Adrenal gland (tissue), 12 donors: ENCODE data around the gene PKNOX2. TPM values are rescaled to one million over a fixed set of nuclear protein-coding genes. Genes with fewer than 3 reads are reported as not detected.

Experiments
- DNase-seq, 7 donors: peaks; one replicate each; pipeline ENCODE4 v3.0.0-alpha.2; 2019 to 2020
- H3K27ac ChIP-seq, 5 donors: fragments of 200-600 bp; sonication (generic) in 4 of 5; 1 replicate in 3 of 5; 2 replicates in 2 of 5; pipeline versions ENCODE4 v1.5.1 to v1.8.0; 2016 to 2020; ENCODE audit warnings: mild to moderate bottlenecking in 1 of 5
- H3K27me3 ChIP-seq: fragments of 200-600 bp; 2 replicates; pipeline ENCODE4 v1.8.0; 2021
- H3K36me3 ChIP-seq, 2 donors: fragments of 200-600 bp; replicated peaks in 1 of 2; 1 replicate in 1 of 2; 2 replicates in 1 of 2; pipeline versions ENCODE4 v1.5.1 to v1.8.0; 2018 to 2022
- H3K4me1 ChIP-seq, 2 donors: fragments of 200-600 bp; replicated peaks in 1 of 2; 1 replicate in 1 of 2; 2 replicates in 1 of 2; pipeline versions ENCODE4 v1.5.1 to v1.8.0; 2018 to 2021
- H3K4me3 ChIP-seq, 4 donors: fragments of 200-600 bp; sonication (generic) in 3 of 4; one replicate each; pipeline ENCODE4 v1.5.1; 2016 to 2018
- H3K9me3 ChIP-seq, 3 donors: fragments of 200-600 bp; sonication (generic) in 1 of 3; replicated peaks in 1 of 3; 1 replicate in 2 of 3; 2 replicates in 1 of 3; pipeline versions ENCODE4 v1.5.1 to v1.8.0; 2016 to 2021
- CTCF ChIP-seq, 6 experiments: fragments of 450-650 bp in 4 of 6; fragments of 200-600 bp in 2 of 6; sonication (generic) in 1 of 6; IDR thresholded peaks; 1 replicate in 5 of 6; 2 replicates in 1 of 6; pipeline versions ENCODE4 v1.5.1 to v1.8.0; 2016 to 2021; ENCODE audit warnings: antibody characterized with exemption in 6 of 6, mild to moderate bottlenecking in 2 of 6, moderate library complexity in 1 of 6
- POLR2A ChIP-seq, 2 donors: fragments of 450-650 bp; IDR thresholded peaks; one replicate each; pipeline ENCODE4 v1.6.1; 2017; ENCODE audit warnings: antibody characterized with exemption in 2 of 2, mild to moderate bottlenecking in 2 of 2, moderate library complexity in 1 of 2
- WGBS, 4 donors: extraction: QIAGEN DNeasy Blood & Tissue Kit in 2 of 4; methylation state at CpG; one replicate each; pipeline versions ENCODE4 v1.1.5 to v1.1.7; 2013 to 2017; 5-methylcytosine and 5-hydroxymethylcytosine counted together
- intact Hi-C, 2 donors: fragments of 100-400 bp; cut with DNase I; formaldehyde crosslinking; loops; one replicate each; pipeline versions ENCODE4 v1.14.1 to v1.15.0; 2022 to 2023
- polyA plus RNA-seq, 3 donors: library from polyadenylated mRNA; stranded (reverse); fragments of 200-250 nt in 2 of 3; fragments of 350-450 nt in 1 of 3; fragmentation: Illumina TruSeq in 1 of 3; extraction: RNeasy Lipid Tissue Mini Kit (QIAGEN cat#74804) in 1 of 3; gene quantifications; one replicate each; pipeline ENCODE4 v1.2.3, GENCODE V29; 2013 to 2014
- total RNA-seq, 9 donors: library from RNA; depleted of rRNA in 4 of 9; stranded (reverse); fragments of >200 nt in 4 of 9; fragments of 120-200 nt in 1 of 9; fragmentation: NEBNext Ultra II Directional in 1 of 9; extraction: Animal tissue kit (Norgen Biotek cat#: 25700) in 1 of 9; gene quantifications; one replicate each; pipeline versions ENCODE4 v1.1.0 to v1.2.4, GENCODE V29; 2013 to 2023
- donor health status: healthy with polysubstance abuse.
- donor health status: Bipolar disorder and iron deficiency.
- donor health status: DM: yes; HTN: yes; CAD: no.
- donor health status: DM: no; HTN: no; CAD: no.
- donor health status: DM: no; HTN: no; CAD: no.
- donor health status: DM: yes; HTN: yes; CAD: no.

PKNOX2 gene
- total and polyA plus RNA-seq, 12 donors = 1.2 to 34.7 (median 3.1) TPM

DNA sequence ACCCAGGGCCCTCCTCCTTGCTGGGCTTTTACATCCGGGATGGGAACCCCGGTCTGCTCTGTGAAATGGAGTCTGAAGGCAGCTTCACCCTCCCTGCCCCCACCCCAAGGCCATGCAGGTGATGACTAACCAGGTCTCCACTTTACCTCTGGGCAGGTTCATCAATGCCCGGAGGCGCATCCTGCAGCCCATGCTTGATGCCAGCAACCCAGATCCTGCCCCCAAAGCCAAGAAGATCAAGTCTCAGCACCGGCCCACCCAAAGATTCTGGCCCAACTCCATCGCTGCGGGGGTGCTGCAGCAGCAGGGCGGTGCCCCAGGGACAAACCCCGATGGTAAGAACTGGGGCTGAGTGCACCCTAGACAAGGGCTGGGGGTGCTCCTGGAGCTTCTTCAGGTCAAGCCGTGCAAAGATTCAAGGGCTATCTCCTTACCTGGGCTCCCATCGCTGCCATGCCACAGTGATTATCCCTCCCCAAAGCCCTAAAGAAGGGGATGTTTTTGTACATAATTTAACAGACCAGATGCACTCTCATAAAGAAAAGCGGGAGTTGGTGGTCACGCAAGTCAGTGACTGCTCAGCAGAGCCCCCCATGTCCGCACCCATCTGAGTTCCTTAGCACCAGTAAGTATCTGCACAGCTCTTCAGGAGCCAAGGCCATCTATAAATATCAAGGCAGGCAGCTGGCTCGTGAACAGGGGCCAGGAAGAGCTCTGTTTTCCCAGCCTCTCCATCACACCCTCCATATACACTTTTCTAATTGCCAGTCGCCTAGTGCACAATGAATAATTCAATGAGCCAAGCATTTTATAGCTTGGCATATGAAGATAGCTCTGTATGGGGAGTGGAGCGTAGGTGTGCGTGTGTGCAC is 265.5 kb downstream of the PKNOX2 start:
- H3K27ac ChIP-seq = no peak overlapping the region
- DNase-seq = no peak
- H3K36me3 ChIP-seq = no peaks in the 10 kb centered on the region
- WGBS, 4 donors = 74 to 81% (median 78%) methylated on average over 14 to 18 of the region's 18 CpGs
- no peaks in the 10 kb centered on the region for H3K9me3 ChIP-seq
- intact Hi-C loops = no loop called here
- H3K27me3 ChIP-seq = no peaks in the 10 kb centered on the region
- no peak for TF ChIP-seq POLR2A (IDR thresholded peaks at IDR 0.05)
- TF ChIP-seq CTCF (IDR thresholded peaks at IDR 0.05) = no peak
- H3K4me3 ChIP-seq = no peak overlapping the region
- no peaks in the 10 kb centered on the region for H3K4me1 ChIP-seq

- Histone ChIP-seq H3K4me3 (no peak overlapping the region), H3K4me1 (no peaks in the 10 kb centered on the region), H3K27me3 (no peaks in the 10 kb centered on the region), H3K9me3 (no peaks in the 10 kb centered on the region), H3K36me3 (no peaks in the 10 kb centered on the region), H3K27ac (no peak overlapping the region)
- intact Hi-C loops = no loop called here
- no peak for DNase-seq
- TF ChIP-seq POLR2A (IDR thresholded peaks at IDR 0.05) = no peak
- TF ChIP-seq CTCF (IDR thresholded peaks at IDR 0.05) = no peak
- 74 to 85% (median 81%) methylated on average over 3 to 8 of the region's 8 CpGs for WGBS, 4 donors
Measured at GRCh38 chr11:125431009-125431408, 266.5 kb downstream of the PKNOX2 start.

DNA sequence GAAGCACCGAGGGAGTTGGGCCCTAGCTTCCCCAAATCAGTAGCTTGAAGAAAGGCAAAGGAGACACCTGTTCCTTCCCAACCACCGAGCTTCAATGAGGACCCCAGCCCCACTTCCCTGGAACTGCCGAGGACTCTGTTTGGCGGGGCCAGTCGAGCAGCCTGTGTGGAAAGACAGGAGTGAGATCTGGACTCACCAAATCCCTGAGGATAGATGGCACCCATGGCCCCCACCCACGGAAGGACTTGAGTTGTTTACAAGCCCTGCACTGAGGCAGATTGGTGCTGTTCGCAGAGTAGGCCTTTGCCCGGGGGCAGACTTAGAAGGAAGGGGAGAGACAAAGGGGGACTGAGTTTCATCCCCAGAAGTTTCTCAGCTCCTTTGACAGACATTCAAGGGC is 266.9 kb downstream of the PKNOX2 start:
- TF ChIP-seq CTCF (IDR thresholded peaks at IDR 0.05) (no peak), POLR2A (IDR thresholded peaks at IDR 0.05) (no peak)
- Histone ChIP-seq H3K27me3 (no peaks in the 10 kb centered on the region), H3K4me3 (no peak overlapping the region), H3K4me1 (no peaks in the 10 kb centered on the region), H3K27ac (no peak overlapping the region), H3K9me3 (no peaks in the 10 kb centered on the region), H3K36me3 (no peaks in the 10 kb centered on the region)
- intact Hi-C loops = no loop called here
- no peak for DNase-seq
- WGBS, 4 donors = 84 to 89% (median 88%) methylated on average over 7 to 8 of the region's 8 CpGs

- intact Hi-C loops = no loop called here
- no peaks in the 10 kb centered on the region for H3K27me3 ChIP-seq
- no peak overlapping the region for H3K27ac ChIP-seq
- no peaks in the 10 kb centered on the region for H3K9me3 ChIP-seq
- no peak overlapping the region for H3K4me3 ChIP-seq
- H3K36me3 ChIP-seq = no peaks in the 10 kb centered on the region
- no peaks in the 10 kb centered on the region for H3K4me1 ChIP-seq
- DNase-seq = peak in 6 of 7 donors; percentile 37 to 75 (median 42)
- WGBS, 4 donors = 18 to 24% (median 19%) methylated on average over 6 to 11 of the region's 11 CpGs
- TF ChIP-seq POLR2A (IDR thresholded peaks at IDR 0.05) (no peak), CTCF (IDR thresholded peaks at IDR 0.05) (peak in 5 of 6 experiments; percentile 6 to 39 (median 20))
Measured at GRCh38 chr11:125433454-125434121, 269.0 kb downstream of the PKNOX2 start.
